ENCODE results near the gene SLC38A4.

DNA sequence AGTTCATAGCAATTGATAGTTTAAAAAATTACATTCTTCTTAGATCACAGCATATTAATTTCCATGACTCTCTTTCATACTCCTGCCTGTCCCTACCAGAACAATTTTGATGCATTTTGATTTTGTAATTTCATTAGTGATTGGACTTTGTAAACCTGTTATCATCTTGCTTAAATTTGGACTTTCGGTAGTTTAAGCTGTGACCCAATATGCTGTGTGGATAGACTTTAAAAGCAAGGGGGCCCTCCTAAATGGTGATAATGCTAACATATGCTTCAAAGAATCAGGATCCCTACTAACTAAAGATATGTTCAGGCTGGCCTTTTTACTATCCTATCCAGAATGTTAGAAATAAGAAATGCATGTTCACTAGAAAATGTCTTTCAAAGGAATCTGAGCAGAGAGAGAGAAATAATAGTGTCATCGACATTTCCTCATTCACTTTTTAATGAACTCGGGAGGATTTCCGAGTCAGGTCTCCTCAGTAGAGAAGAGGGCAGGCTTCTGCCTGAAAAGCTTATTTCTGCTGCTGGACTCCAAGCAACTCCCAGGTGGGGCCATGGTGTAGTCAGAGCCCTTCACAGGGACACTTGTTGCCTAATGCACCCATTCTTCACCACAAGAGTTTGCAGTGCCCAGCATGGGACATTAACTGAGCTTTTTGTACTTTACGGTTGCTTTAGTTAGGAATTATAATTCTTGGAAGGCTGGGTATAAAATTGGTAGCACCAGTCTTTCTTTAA is 16.7 kb downstream of the SLC38A4 start:
- TF ChIP-seq, protein P1, sequence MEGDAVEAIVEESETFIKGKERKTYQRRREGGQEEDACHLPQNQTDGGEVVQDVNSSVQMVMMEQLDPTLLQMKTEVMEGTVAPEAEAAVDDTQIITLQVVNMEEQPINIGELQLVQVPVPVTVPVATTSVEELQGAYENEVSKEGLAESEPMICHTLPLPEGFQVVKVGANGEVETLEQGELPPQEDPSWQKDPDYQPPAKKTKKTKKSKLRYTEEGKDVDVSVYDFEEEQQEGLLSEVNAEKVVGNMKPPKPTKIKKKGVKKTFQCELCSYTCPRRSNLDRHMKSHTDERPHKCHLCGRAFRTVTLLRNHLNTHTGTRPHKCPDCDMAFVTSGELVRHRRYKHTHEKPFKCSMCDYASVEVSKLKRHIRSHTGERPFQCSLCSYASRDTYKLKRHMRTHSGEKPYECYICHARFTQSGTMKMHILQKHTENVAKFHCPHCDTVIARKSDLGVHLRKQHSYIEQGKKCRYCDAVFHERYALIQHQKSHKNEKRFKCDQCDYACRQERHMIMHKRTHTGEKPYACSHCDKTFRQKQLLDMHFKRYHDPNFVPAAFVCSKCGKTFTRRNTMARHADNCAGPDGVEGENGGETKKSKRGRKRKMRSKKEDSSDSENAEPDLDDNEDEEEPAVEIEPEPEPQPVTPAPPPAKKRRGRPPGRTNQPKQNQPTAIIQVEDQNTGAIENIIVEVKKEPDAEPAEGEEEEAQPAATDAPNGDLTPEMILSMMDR (IDR thresholded peaks at IDR 0.05; ENCODE audit: low read depth, low read length): no peak
- no peak for TF ChIP-seq EZH2phosphoT487 (IDR thresholded peaks at IDR 0.05; ENCODE audit: low read depth)
